Measurements from ENCODE around the gene RASAL2.

RASAL2 gene

GRCh38 chr1:178055093-178055492, 38.8 kb upstream of the RASAL2 start:
- Histone ChIP-seq H3K4me1 (ENCODE audit: low read length) (peaks cover 22% of the 10 kb centered on the region), H3K4me2 (ENCODE audit: low read length) (peak overlapping the region; percentile 79)

GRCh38 chr1:178055779-178056471, 38.0 kb upstream of the RASAL2 start:
- H3K9ac ChIP-seq (ENCODE audit: low read length): peak overlapping the region; percentile 47

More at GRCh38 chr1:178055093-178055492, 38.8 kb upstream of the RASAL2 start:
- no peaks in the 10 kb centered on the region for H3K79me2 ChIP-seq (ENCODE audit: low read length)
- TF ChIP-seq EZH2phosphoT487 (IDR thresholded peaks at IDR 0.05; ENCODE audit: low read depth) (no peak), CTCF (IDR thresholded peaks at IDR 0.05; ENCODE audit: low read depth, low read length) (peak; percentile 92)
- H3K27ac ChIP-seq (ENCODE audit: low read length): no peak overlapping the region
- no peaks in the 10 kb centered on the region for H3K27me3 ChIP-seq (ENCODE audit: low read depth, low read length)
- H3K4me3 ChIP-seq (ENCODE audit: low read length): peak overlapping the region; percentile 40
- H3K9ac ChIP-seq (ENCODE audit: low read length): peak overlapping the region; percentile 47
- H4K20me1 ChIP-seq (ENCODE audit: insufficient read depth, low read length): no peaks in the 10 kb centered on the region
- H2AFZ ChIP-seq (ENCODE audit: low read depth, low read length): peak overlapping the region; percentile 97
- no peaks in the 10 kb centered on the region for H3K9me3 ChIP-seq (ENCODE audit: insufficient read depth, low read length)
- no peaks in the 10 kb centered on the region for H3K36me3 ChIP-seq (replicated peaks; ENCODE audit: low read depth, low read length)

GRCh38 chr1:178057141-178057765, 36.7 kb upstream of the RASAL2 start:
- no peak overlapping the region for H3K9ac ChIP-seq (ENCODE audit: low read length)
- H4K20me1 ChIP-seq (ENCODE audit: insufficient read depth, low read length): no peaks in the 10 kb centered on the region
- H2AFZ ChIP-seq (ENCODE audit: low read depth, low read length): no peak overlapping the region
- H3K4me1 ChIP-seq (ENCODE audit: low read length): peaks cover 24% of the 10 kb centered on the region
- H3K9me3 ChIP-seq (ENCODE audit: insufficient read depth, low read length): no peaks in the 10 kb centered on the region
- no peak overlapping the region for H3K4me3 ChIP-seq (ENCODE audit: low read length)
- H3K36me3 ChIP-seq (replicated peaks; ENCODE audit: low read depth, low read length): no peaks in the 10 kb centered on the region
- no peak overlapping the region for H3K4me2 ChIP-seq (ENCODE audit: low read length)
- TF ChIP-seq EZH2phosphoT487 (IDR thresholded peaks at IDR 0.05; ENCODE audit: low read depth) (no peak), CTCF (IDR thresholded peaks at IDR 0.05; ENCODE audit: low read depth, low read length) (no peak)
- H3K27ac ChIP-seq (ENCODE audit: low read length): no peak overlapping the region
- H3K27me3 ChIP-seq (ENCODE audit: low read depth, low read length): no peaks in the 10 kb centered on the region
- no peaks in the 10 kb centered on the region for H3K79me2 ChIP-seq (ENCODE audit: low read length)

More at GRCh38 chr1:178055779-178056471, 38.0 kb upstream of the RASAL2 start:
- H3K4me1 ChIP-seq (ENCODE audit: low read length): peaks cover 22% of the 10 kb centered on the region
- H3K36me3 ChIP-seq (replicated peaks; ENCODE audit: low read depth, low read length): no peaks in the 10 kb centered on the region
- peak overlapping the region; percentile 53 for H3K27ac ChIP-seq (ENCODE audit: low read length)
- TF ChIP-seq EZH2phosphoT487 (IDR thresholded peaks at IDR 0.05; ENCODE audit: low read depth) (no peak), CTCF (IDR thresholded peaks at IDR 0.05; ENCODE audit: low read depth, low read length) (peak; percentile 90)
- H2AFZ ChIP-seq (ENCODE audit: low read depth, low read length): peak overlapping the region; percentile 85
- H3K4me2 ChIP-seq (ENCODE audit: low read length): peak overlapping the region; percentile 79
- H3K27me3 ChIP-seq (ENCODE audit: low read depth, low read length): no peaks in the 10 kb centered on the region
- H3K79me2 ChIP-seq (ENCODE audit: low read length): no peaks in the 10 kb centered on the region
- H4K20me1 ChIP-seq (ENCODE audit: insufficient read depth, low read length): no peaks in the 10 kb centered on the region
- H3K9me3 ChIP-seq (ENCODE audit: insufficient read depth, low read length): no peaks in the 10 kb centered on the region
- H3K4me3 ChIP-seq (ENCODE audit: low read length): peak overlapping the region; percentile 47

- no peak overlapping the region for H3K27ac ChIP-seq (ENCODE audit: low read length)
- H3K79me2 ChIP-seq (ENCODE audit: low read length): no peaks in the 10 kb centered on the region
- peaks cover 24% of the 10 kb centered on the region for H3K4me1 ChIP-seq (ENCODE audit: low read length)
- H3K9ac ChIP-seq (ENCODE audit: low read length): no peak overlapping the region
- no peak overlapping the region for H3K4me2 ChIP-seq (ENCODE audit: low read length)
- no peaks in the 10 kb centered on the region for H4K20me1 ChIP-seq (ENCODE audit: insufficient read depth, low read length)
- TF ChIP-seq CTCF (IDR thresholded peaks at IDR 0.05; ENCODE audit: low read depth, low read length) (no peak), EZH2phosphoT487 (IDR thresholded peaks at IDR 0.05; ENCODE audit: low read depth) (no peak)
- no peaks in the 10 kb centered on the region for H3K36me3 ChIP-seq (replicated peaks; ENCODE audit: low read depth, low read length)
- peak overlapping the region; percentile 41; the same call in 1 of the 2 replicates for H2AFZ ChIP-seq (ENCODE audit: low read depth, low read length)
- H3K4me3 ChIP-seq (ENCODE audit: low read length): no peak overlapping the region
- H3K9me3 ChIP-seq (ENCODE audit: insufficient read depth, low read length): no peaks in the 10 kb centered on the region
- H3K27me3 ChIP-seq (ENCODE audit: low read depth, low read length): no peaks in the 10 kb centered on the region
These were observed 35.9 kb upstream of the RASAL2 start for GRCh38 chr1:178057912-178058534.
